IPS-11a (cell line): ENCODE results near the gene MYO15B.
"Not testable (repeated sequence)": the region's sequence is repeated elsewhere in the genome, so short reads cannot be mapped to it uniquely, and the experiment has no call there.

ENCODE experiments used
- H3K4me3 ChIP-seq: one replicate; pipeline ENCODE4 v1.5.1; 2013; ENCODE audit warnings: low read depth, low read length, control low read depth

The MYO15B gene

DNA sequence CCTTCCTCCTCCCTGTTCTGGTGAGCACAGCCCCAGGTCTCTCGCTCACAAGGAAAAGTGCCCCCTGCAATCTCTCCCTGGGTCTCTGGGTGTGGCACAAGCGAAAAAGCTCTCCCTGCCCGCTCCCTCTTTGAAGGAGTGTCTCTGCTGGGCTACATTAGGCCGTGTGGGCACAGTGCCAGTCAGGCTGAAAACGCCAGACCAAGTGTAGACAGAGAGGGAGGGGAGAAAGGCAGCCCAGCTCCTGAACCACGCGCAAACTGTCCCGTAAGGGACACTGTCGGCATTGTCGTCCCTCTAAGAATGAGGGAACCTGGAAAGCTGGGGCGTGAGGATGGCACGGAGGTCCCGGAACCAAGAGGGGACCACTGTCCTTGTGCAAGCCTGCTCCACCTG, 49.5 kb downstream of the MYO15B start:
- no peak overlapping the region for H3K4me3 ChIP-seq

DNA sequence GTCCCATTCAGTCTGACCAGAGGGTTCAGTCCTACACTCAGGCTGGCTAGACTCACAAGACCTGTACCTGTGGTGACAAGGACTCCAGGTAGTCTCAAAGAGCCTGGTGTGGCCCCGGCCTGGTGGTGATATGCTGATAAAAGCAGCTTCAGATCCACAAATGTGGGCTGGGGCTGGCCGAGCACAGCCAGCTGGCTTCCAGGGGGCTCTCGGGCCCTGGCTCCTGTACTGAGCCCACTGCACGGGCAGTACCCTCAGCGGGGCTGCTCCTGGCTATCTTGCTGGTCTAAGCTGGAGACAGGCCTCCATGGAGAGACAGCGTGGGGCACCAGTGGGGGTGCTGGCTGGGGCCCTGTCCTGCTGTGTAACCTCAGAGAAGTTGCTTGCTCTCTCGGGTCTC, 50.0 kb downstream of the MYO15B start:
- no peak overlapping the region for H3K4me3 ChIP-seq

DNA sequence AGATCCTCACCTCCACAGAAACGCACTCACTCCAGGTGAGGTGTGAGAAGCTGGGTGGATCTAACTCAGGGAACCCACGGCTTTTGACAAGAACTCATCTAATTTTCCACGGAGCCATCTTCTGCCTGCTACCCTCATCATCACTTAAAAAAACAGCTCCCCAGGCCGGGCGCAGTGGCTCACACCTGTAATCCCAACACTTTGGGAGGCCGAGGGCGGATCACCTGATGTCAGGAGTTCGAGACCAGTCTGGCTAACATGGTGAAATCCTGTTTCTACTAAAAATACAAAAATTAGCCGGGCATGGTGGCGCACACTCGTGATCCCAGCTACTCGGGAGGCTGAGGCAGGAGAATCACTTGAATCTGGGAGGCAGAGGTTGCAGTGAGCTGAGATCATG, 50.4 kb downstream of the MYO15B start:
- not testable (repeated sequence) for H3K4me3 ChIP-seq

DNA sequence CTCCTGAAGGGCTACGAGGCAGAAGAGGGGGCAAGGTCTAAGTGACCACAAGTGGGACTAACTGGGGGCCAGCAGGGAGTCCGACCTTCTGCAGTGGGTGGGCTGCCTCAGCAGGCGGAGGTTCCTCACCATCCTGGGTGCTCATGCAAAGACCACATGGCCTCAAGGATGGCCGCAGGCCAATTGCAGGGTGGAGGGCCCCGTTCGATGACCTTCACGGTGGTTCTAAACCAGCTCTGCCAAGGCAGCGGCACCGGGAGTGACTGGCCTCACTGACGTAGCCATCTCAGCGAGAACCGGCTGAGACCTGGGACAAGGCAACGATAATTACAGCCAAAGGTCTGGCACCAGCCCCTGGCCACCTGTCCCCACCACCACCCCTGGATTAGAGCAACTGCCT, 51.3 kb downstream of the MYO15B start:
- H3K4me3 ChIP-seq: no peak overlapping the region

DNA sequence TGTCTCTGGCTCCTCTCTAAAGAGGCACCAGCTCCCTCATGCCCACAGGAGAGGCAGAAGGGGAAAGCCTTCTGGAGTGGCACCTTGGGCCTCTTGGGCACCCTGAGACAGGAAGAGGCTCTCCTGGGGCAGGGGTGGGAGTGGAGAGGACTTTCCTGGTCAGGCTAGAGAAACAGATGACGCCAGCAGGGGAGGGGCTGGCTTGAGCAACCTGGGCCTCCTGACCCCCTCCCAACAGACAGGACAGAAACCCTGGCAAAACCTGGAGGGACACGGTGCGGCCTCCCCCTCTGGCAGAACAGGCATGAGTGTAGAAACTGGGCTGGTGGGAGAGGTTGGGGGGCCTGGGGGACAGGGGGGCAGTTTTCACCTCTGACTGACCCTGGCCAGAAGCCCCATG, 51.7 kb downstream of the MYO15B start:
- no peak overlapping the region for H3K4me3 ChIP-seq

DNA sequence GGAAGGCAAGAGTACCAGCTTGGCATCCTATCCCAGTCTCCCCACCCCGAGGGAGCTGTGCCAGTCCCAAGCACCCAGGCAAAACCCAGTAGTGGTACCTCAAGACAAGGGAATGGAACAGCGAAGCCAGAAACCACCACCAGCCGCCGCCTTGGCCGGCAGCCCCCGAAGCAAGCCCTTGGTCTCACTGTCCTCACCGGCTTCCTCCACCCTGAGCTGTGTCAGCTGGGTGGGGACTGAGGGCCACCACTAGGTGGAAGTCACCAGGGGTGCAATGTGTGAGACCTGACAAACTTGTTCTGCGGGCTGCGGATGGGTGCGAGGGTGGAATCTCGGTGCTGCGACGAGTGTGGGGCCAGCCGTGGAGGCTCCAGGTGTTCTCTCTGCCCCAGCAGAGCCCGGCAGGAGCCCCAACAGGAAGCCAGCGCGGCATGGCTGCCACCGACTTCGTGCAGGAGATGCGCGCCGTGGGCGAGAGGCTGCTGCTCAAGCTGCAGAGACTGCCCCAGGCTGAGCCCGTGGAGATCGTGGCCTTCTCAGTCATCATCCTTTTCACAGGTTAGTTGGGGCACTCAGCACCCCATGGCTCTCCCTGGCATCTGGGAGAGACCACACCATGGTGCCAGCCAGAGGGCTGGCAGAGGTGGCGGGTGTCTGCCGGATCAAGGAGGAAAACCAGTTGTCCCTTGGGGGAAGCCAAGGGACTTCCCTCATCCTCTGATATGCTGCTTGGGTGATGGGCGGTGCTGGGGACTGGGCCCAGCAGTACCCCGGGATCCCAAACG, 52.4 kb downstream of the MYO15B start:
- no peak overlapping the region for H3K4me3 ChIP-seq

DNA sequence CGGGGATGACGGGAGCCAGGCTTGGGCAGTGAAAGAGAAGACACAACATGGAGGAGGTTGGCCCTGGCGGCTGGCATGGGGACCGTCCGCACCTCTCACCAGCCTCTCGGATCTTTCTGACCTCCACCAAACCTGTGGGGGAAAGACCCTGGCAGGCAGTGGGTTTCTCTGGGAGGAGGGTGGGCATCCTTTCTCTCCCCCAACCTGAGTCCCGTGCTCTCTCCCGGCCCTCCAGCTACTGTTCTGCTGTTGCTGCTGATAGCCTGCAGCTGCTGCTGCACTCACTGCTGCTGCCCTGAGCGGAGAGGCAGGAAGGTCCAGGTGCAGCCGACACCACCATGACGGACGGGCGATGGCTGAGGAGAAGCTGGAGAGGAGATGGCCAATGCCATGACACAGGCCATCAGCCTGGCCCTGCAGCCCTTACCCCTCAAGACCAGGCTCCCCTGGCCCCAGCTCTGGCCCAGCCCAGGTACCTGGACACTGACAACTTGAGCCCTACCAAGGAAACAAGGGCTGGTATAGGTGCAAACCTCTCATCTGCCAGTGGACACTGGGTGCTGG, 53.0 kb downstream of the MYO15B start:
- no peak overlapping the region for H3K4me3 ChIP-seq

DNA sequence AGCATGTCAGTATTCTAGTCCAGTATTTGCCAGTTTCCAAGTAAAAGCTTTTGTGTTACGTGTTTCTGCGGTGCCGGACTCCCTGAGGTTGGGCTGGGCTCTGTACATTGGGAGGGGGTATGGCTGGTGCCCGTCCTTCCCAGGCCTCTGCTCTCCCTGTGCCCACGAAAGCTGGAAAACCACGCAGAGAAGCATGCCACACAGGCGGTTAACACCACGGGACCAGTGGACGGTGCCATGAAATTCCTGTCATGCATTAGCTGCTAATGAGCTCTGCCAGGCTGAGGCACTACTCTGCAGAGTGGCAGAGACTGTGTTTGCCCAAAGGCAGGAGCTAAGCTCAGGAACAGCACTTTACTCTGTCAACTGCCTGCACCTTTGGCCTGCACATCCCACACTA, 53.7 kb downstream of the MYO15B start:
- H3K4me3 ChIP-seq: no peak overlapping the region

DNA sequence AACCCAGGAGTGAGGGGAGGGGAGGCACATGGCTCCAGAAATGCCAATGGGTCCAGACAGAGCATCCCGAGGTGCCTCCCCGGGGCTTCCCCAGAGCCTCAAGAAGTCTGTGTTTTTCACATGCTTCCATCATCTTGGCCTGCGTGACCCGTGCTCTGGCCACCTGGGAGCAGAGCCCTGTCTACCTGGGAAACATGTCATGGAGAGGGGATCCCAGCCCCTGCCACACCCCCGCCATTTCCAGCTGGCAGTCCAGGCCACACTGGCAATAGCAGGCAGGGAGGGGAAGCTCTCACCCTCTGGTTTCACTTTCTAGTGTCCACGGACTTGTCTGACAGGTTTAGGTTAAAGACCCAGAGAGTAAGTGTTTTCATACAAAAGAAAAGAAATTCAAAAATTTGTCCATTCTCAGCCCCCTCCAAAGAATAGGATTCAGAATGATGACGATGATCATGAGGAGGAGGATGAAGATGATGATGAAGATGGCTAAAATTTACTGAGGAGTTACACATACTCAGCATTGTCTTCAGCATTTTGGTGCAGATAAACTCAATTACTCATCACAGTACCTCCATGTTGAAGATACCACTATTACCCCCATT, 54.7 kb downstream of the MYO15B start:
- no peak overlapping the region for H3K4me3 ChIP-seq

DNA sequence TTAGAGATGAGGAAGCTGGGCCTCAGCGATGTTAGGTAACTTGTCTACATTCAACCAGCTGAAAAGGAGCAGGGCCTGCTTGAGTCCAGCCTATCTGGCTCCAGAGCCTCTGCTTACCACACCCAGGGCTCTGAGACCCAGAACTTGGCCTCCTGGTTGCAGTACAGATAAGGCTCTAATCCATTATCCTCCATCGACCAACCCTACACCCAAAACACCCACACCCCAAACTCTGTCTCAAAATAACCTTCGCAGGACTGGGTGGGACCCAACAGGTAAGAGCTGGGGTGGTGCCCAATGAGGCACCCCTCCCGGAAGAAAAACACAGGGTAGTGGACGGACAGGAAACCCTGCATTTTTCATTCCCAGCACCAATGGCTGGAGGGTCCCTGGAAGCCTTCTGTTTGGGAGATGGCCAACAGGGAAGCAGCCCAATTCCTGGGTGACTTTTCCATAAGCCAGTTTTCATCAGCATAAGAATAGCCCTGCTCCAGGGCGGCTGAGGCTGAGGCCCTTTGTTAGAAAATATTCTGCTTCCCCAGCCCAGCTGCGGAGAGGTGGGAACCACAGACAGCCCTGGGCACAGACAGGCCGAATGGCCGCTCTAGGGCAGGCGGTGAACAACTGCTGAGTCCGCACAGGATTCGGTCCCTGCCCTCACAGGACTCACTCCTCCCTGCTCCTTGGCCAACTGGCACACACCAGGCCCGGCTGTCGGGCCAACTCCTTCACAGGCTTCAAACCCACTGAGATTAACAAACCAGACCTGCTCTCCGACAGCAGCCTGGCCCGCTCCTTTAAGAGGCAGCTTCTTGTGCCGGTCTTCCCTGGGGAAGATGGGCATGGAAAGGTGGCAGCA, 55.4 kb downstream of the MYO15B start:
- no peak overlapping the region for H3K4me3 ChIP-seq

DNA sequence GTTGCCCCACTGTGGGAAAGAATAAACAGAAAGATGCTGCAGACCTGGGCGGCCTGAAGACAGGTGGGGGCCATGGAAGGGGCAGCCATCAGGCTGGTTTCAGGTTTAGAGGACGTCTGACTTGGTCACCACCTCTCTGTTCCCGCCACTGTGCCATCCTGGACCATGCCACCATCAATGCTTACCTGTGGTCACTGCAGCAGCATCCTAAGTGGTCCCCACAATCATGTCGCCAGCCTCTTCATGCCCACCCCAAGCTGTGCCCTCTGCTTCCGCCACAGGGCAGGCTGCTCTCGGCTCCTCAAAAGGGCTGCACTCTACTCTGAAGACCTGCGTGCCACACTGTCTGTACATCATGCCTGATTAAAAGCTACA, 56.0 kb downstream of the MYO15B start:
- H3K4me3 ChIP-seq: no peak overlapping the region

DNA sequence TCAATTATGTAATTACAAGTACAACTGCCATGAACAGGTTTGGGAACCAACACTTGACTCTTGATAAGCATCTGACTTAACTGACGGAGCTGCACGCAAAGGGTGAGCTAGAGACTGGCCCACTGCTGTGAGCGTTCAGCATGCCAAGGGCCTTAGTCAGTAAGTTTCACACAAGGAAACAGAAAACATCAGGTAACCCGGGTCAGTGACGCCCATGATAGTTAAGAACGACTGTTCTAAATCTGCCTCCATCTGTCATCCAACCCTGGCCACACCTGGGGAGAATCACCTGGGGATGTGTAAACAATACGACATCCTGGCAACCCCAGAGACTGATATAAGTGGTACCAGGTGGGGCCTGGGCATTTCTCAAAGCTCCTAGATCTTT, 57.9 kb downstream of the MYO15B start:
- no peak overlapping the region for H3K4me3 ChIP-seq

DNA sequence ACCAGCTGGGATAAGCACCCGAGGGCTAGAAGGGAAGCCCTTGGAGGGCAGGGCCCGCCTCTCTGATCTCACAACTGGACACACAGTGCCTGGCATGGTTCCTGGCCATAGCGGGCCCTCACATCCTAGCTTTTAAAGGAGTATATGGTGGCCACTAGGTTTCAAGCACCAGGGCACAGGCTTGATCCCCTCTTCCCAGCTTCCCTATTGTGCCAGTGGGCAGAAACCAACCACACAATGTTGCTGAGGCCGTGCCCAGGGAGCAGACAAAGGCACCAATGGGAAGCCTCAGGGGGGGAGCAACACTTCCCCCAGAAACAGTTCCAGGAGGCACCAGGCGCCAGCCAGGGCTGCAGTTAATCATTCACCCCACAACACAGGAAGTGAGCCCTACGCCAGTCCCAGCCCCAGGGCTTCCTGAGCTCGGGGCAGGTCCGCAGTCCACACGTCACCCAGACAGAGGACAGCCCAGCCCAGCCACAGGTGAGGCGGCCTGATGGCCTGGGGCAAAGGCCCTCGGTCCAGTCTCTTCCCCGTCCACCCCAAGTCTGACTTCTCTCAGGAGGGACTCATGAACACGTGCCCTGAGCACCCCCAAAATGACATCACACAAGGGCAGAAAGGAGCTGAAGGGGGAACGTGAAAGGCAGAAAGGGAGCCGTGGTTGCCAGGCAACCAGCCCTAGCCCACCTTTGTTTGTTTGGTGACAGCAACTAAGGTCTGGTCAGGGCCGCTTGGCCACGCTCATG, 58.5 kb downstream of the MYO15B start:
- no peak overlapping the region for H3K4me3 ChIP-seq

DNA sequence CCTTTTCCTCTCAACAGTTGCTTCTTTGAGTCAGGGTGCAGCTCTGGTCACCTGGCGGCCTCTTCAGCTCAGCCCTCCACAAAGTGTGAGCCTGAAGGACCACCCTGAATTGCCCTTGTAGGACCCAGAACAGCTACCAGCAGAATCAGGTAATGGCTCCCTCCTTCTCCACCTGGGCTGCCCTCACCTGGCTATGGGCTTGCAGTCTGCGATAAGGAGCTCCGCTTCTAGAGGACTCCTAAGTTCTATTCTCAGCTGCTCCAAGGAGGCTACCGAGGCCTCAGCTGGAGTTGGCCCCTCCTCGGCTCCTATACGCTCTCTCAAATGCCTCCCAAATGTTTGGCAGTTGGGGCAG, 59.0 kb downstream of the MYO15B start:
- H3K4me3 ChIP-seq: no peak overlapping the region

DNA sequence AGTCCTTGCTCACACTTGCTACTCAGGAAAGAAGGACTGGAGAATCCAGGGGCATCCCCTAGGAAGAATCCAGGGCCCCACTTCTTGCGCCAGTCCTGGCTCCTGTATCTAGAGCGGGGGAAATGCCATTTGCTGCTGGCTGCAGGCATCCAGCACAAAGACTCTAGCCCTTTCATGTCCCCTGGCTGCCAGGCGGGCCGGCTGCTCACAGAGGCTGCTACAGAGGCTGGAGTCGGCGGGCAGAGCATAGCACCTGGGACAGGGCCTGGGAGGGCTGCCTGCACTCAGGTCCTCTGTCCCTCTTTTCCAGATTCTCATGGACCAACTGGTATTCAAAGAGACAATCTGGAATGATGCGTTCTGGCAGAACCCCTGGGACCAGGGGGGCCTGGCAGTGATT, 59.5 kb downstream of the MYO15B start:
- no peak overlapping the region for H3K4me3 ChIP-seq

DNA sequence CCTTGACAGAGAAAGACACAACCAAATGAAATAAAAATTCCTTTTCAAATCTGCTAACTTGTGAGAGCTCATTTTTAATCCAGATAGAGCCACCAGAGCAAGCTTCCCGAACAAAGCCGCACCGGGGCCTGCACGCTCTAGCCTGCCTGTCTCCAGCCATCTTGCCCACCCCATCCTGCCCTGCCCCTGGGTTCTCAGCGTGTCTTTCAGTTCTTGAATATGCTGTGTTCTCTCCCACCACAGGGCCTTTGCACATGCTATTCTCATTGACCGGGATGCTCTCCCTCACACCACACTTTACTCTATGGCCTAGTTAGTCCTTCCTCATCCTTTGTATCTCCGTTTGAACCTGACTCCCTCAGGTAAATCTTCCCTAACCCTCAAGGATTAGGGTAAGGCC, 60.3 kb downstream of the MYO15B start:
- no peak overlapping the region for H3K4me3 ChIP-seq

DNA sequence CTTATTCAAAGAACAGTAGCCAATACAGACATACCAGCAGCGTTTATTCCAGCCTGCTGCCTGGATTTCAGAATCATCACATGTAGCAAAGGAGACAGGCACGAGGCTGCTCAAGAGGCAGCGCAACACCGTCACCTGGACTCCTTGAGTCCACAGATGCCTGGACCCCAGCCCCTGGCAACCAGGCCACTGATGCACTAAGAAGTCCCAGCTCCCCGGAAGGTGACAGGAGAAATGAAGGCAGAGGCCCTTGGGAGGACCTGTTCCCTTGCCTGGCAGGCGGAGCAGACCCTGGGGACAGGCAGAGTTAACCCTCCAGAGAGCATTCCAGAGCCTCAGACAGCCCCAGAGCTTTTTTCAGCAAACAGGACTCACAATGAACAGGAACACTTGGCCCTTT, 62.1 kb downstream of the MYO15B start:
- no peak overlapping the region for H3K4me3 ChIP-seq

DNA sequence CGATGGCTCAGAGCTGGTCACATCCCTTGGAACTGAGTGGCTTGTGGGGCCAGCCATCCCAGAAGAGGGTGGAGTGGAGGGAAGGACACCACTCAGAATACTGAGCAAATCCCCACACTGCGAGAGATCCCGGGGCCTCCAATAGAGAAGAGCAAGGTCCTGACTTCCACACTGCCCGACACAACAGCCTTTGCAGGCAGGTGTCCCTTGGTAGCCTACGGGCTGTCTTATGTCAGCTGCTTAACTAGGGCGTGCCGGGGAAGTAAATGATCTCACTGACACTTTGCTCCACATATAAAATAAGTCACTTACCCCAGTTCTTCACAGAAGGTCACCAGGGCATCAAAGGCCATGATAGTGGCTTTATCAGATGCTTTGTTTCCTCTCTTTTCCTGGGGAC, 63.3 kb downstream of the MYO15B start:
- no peak overlapping the region for H3K4me3 ChIP-seq

DNA sequence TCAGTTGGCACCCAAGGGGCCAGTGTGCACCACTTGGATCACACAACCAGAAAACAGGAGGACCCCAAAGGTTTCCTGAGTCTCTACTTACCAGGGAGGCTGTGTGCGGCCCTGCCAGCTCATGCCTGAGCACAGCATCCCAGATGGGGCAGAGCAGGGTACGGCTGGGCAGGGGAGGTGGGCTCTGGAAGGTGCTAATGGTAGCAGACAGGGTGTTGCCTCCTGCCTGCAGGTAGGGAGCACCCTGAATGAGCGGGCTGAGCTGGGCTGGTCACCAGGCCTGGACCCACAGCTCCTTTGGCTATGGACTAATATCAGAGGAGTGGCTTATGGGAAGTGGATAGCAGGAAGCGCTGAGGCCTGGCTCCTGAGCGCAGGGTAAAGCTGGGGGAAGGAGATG, 64.7 kb downstream of the MYO15B start:
- no peak overlapping the region for H3K4me3 ChIP-seq

DNA sequence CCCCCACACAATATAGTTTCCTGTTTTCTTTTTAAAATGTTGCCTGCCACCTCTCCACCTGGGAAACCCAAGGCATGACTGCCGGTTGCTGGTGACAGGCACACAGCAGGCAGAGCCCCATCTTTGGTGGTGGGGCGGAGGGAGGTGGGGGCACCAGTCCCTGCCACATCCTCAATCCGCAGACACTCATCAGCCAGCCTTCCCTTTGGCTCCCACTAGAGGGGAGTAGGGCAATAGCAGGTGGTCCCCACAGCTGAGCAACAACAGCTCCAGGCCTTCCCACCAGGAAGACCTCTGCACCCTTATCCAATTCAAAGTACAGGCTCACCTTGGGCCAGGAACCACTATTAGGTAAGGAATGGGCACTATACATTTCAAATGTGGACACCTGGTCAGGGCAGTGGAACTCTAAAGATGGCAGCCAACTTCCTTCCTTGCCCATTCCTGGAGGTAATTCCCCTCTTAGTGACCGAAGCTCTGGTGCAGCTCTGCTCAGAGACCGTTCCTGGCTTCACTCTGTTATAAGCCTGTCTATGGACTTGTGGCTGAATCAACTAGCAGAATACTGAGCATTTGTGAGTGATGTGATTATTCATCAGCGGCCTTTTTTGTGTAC, 65.4 kb downstream of the MYO15B start:
- H3K4me3 ChIP-seq: no peak overlapping the region

DNA sequence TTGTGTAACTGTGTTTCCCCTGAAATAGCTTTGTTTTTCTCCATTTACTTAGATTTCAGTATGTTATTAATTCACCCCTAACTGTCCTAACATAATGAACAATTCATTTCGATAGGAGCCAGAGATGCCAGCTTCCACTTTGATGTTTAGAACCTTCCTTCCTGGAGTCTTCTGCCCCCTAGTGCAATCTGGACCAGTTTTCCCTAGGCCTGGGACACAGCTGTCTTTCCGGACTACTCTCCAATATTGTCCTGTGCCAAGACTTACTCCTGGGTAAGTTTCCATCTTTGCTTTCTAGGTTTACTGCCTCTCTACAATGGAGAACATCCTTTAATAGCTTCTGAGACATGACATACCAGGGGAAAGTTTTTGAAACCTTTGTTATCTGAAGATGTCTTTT, 66.6 kb downstream of the MYO15B start:
- no peak overlapping the region for H3K4me3 ChIP-seq
